Coronary artery (tissue), 2 donors: ENCODE measurements around the gene MAP3K8.

Source experiments
- DNase-seq: peaks from one replicate; pipeline ENCODE4 v3.0.0-alpha.2; 2017; ENCODE audit warnings: low spot score
- H3K27ac ChIP-seq, 2 donors: fragments of 200-600 bp; sonication (generic); one replicate each; pipeline ENCODE4 v1.5.1; 2016 to 2019
- H3K4me3 ChIP-seq: fragments of 200-600 bp; sonication (generic); 2 replicates; pipeline ENCODE4 v1.5.1; 2016; ENCODE audit warnings: mild to moderate bottlenecking, moderate library complexity
- CTCF ChIP-seq: fragments of 200-600 bp; sonication (generic); IDR thresholded peaks from one replicate; pipeline ENCODE4 v1.5.1; 2019; ENCODE audit warnings: antibody characterized with exemption

Gene MAP3K8

GRCh38 chr10:30495687-30496086 is 61.7 kb downstream of the MAP3K8 start:
- peak overlapping the region in 1 of 2 donors; percentile 62 for H3K27ac ChIP-seq
- TF ChIP-seq CTCF = no peak

GRCh38 chr10:30499816-30500215 is 65.8 kb downstream of the MAP3K8 start:
- TF ChIP-seq CTCF = no peak
- DNase-seq = no peak
- no peak overlapping the region for H3K4me3 ChIP-seq
- H3K27ac ChIP-seq = no peak overlapping the region

More at GRCh38 chr10:30495687-30496086, 61.7 kb downstream of the MAP3K8 start:
- no peak overlapping the region for H3K4me3 ChIP-seq
- no peak for DNase-seq

GRCh38 chr10:30500534-30500933 is 66.5 kb downstream of the MAP3K8 start:
- DNase-seq = no peak
- Histone ChIP-seq H3K4me3 (no peak overlapping the region), H3K27ac (no peak overlapping the region)
- no peak for TF ChIP-seq CTCF

- no peak for DNase-seq
- no peak for TF ChIP-seq CTCF
- no peak overlapping the region for H3K27ac ChIP-seq
- no peak overlapping the region for H3K4me3 ChIP-seq
Observed at GRCh38 chr10:30500963-30501504, 67.0 kb downstream of the MAP3K8 start.

GRCh38 chr10:30502266-30503060 is 68.5 kb downstream of the MAP3K8 start:
- DNase-seq = no peak
- TF ChIP-seq CTCF = no peak
- Histone ChIP-seq H3K4me3 (no peak overlapping the region), H3K27ac (no peak overlapping the region)

- no peak for DNase-seq
- Histone ChIP-seq H3K27ac (no peak overlapping the region), H3K4me3 (no peak overlapping the region)
- TF ChIP-seq CTCF = no peak
Observed at GRCh38 chr10:30503700-30504266, 69.8 kb downstream of the MAP3K8 start.
